ENCODE measurements around the gene SNX2. TPM values are rescaled to one million over a fixed set of nuclear protein-coding genes. Genes with fewer than 3 reads are reported as not detected.

Gene SNX2
- total RNA-seq, 1 experiment from 2014 or later = 47.7 TPM

- DNase-seq (ENCODE audit: low read depth) = no peak
Measured at GRCh38 chr5:122773619-122774018, 1.3 kb upstream of the SNX2 start.

DNA sequence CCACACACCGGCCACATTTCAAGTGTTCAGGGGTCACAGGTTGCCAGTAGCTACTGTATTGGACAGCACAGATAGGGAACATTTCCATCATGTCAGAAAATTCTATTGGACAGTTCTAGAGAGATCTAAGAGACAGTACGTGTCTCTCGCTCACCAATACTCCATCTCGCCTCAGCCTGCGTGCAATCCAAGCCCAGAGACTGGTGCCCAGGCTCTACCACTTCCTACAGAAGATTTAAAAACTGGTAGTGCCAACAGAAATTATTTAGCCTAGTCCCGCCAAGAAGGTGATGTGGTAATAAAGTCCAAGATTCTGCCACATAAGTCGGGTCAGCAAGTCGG is 390 bp upstream of the SNX2 start:
- DNase-seq (ENCODE audit: low read depth) = no peak

DNA sequence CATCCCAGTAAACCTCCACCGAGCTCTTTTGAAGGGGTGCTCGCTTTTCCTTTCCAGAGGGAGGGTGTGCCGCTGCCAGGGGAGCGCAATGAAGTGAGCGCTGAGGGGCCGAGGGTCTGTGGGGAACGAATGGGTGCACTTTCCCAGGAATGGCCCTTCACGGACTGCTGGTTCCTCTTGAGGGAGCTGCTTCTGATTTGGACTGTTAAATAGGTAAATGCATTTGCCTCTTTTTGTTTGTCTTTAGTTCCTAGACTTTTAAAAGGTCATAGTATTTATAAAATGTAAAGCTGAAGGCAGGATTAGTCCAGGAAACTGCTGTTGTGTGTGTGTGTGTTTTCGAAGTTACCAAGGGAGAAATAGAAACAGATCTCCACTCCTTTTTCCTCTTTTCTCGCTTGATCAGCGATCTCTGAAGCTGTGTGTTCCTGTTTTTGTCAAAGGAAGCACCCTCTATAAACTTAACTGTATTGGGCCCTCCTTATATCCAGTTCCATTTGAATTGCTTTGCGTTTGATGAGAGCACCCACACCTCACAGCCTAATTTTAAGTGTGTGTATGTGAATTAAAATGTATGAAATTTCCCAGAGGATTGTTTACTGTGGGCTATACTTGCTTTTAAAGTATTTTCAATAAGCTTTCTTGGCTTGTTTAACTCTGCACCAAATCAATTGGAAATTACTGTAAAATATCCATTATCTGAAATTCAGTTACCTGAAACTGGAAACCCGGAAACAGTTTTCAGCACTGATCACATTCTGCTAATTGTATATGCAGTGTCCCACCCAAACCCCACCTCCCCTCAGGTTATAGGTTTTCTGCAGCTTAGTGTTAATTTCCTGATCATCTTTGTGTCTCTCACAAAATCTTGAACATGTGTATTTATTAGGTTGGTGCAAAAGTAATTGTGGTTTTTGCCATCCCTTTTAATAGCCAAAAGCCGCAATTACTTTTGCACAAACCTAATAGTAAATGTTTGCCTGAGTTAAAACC is 966 bp downstream of the SNX2 start:
- DNase-seq (ENCODE audit: low read depth) = peak; percentile 37

- no peak for DNase-seq (ENCODE audit: low read depth)
Measured at GRCh38 chr5:122778157-122778556, 3.3 kb downstream of the SNX2 start.

GRCh38 chr5:122779451-122779850 is 4.6 kb downstream of the SNX2 start:
- no peak for DNase-seq (ENCODE audit: low read depth)

DNA sequence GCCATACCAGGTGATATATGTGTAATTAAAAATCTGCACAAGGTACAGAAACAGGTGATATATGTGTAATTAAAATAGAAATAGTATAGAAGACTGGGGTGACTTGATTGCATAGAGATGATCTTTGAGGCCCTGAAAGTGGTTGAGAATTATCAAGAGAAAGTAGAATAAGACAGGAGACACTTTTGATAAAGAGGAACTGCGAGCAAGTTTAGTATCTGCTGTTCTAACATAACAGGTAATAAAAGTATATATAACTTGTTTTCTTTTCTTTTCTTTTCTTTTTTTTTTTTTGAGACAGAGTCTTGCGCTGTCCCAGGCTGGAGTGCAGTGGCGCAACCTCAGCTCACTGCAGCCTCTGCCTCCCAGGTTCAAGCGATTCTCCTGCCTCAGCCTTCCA is 5.4 kb downstream of the SNX2 start:
- DNase-seq (ENCODE audit: low read depth) = no peak

GRCh38 chr5:122781465-122781864 is 6.6 kb downstream of the SNX2 start:
- no peak for DNase-seq (ENCODE audit: low read depth)

DNA sequence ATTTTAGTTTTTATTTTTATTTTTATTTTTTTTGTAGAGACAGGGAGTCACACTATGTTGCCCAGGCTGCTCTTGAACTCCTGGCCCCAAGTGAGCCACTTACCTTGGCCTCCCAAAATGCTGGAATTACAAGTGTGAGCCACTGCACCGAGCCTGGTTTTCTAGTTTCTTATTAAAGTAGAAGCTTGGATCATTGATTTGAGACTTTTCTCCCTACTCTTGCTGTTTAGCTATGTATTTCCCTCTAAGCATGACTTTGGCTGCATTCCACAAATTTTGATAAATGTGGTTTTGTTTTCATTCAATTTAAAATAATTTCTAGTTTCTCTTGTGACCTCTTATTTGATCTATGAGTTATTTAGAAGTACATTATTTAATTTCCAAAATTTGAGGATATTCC is 10.4 kb downstream of the SNX2 start:
- DNase-seq (ENCODE audit: low read depth) = no peak

DNA sequence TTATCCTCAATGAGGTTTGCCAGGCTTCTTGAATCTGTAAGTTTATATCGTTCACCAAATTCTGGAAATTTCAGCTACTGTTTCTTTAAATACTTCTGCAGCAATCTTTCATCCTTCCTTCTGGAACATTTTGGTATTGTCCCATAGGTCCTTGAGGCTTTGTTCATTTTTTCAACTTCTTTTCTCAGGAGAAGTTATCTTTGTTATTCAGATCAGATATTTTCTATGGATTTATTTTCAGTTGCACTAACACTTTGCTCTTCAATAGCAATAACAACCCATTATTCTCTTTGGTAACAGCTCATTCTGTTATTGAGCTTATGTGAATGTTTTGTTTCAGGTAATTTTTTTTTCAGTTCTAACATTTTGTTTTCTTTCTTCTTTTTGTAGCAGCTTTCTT is 13.5 kb downstream of the SNX2 start:
- DNase-seq (ENCODE audit: low read depth) = no peak

- DNase-seq (ENCODE audit: low read depth) = no peak
Measured at GRCh38 chr5:122788996-122789395, 14.1 kb downstream of the SNX2 start.

- DNase-seq (ENCODE audit: low read depth) = no peak
Measured at GRCh38 chr5:122789461-122790171, 14.7 kb downstream of the SNX2 start.

- DNase-seq (ENCODE audit: low read depth) = no peak
Measured at GRCh38 chr5:122790354-122791103, 15.6 kb downstream of the SNX2 start.

DNA sequence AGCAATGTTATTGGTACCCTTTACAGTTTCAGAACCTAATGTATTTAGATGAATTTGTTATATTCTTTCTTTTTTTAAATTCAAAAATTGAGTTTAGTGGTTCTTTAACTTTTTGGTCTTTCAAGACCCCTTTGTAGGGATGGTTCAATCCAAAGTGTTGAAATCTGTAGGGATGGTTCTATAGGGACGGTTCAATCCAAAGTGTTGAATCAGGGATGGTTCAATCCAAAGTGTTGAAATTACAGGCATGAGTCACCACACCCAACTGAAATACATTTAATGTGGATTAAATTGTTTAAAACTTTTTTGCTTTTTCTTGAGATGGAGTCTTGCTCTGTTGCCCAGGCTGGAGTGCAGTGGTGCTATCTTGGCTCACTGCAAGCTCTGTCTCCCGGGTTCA is 30.6 kb downstream of the SNX2 start:
- DNase-seq (ENCODE audit: low read depth) = no peak

DNA sequence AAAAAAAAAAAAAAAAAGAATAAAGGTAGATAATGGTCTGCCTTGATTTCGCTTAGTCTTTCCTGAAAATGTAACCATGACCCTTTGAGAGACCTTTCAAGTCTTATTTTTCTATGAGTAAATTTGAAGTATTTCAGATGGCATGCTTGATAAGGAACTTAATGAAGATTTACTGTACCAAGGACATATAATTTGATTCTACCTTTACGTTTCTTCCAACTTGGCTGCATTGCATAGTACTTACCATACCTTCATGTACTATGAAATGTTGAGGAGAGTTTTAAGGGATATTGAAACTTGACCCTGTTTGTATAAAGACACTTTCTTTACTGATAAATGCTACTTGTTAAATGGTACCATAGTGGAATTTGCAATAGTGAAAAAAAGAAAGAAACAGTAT is 35.5 kb downstream of the SNX2 start:
- no peak for DNase-seq (ENCODE audit: low read depth)

GRCh38 chr5:122815218-122815767 is 40.4 kb downstream of the SNX2 start:
- no peak for DNase-seq (ENCODE audit: low read depth)

- no peak for DNase-seq (ENCODE audit: low read depth)
Measured at GRCh38 chr5:122816756-122817155, 41.9 kb downstream of the SNX2 start.

GRCh38 chr5:122831984-122832383 is 57.1 kb downstream of the SNX2 start:
- no peak for DNase-seq (ENCODE audit: low read depth)

GRCh38 chr5:122835681-122836080 is 60.8 kb downstream of the SNX2 start:
- no peak for DNase-seq (ENCODE audit: low read depth)

GRCh38 chr5:122836947-122837346 is 62.1 kb downstream of the SNX2 start:
- DNase-seq (ENCODE audit: low read depth) = no peak

DNA sequence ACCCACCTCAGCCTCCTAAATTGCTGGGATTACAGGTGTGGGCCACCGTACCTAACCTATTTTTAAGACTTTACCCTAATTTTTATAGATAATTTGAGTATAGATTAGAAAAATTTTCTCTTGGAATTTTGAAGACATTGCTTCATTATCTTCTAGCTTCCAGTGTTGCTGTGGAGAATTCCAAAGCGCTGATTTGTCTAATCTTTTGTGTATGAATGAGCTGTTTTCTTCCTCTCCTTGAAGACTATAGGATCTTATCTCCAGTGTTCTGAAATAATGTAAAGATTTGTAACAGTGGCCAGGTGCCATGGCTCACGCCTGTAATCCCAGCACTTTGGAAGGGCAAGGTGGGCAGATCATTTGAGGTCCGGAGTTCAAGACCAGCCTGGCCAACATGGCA is 64.9 kb downstream of the SNX2 start:
- no peak for DNase-seq (ENCODE audit: low read depth)

DNA sequence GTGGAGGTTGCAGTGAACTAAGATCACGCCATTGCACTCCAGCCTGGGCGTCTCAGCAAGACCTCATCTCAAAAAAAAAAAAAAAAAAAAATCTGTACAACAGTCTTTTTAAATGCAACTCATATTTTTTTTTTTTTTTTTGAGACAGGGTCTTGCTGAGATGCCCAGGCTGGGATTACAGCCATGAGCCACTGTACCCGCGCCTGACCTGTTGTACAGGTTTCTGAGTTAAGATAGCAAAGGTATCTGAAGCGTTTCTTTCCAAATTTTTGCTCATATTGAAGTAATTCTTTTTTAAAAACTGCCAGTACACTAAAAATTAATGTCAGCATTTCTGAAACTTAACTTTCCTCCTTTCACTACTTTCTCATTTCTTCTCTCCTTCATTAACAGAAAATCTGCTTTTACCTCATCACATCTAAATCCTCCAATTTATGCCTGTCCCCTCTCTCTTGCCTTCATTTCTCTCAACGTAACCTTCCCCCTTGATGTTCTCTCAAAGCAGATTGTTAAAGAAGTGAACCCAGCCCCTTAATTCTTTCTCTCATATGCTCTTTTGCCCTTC is 67.2 kb downstream of the SNX2 start:
- no peak for DNase-seq (ENCODE audit: low read depth)

All from Daoy (cell line).